ENCODE measurements around the gene KISS1R.

KISS1R gene

DNA sequence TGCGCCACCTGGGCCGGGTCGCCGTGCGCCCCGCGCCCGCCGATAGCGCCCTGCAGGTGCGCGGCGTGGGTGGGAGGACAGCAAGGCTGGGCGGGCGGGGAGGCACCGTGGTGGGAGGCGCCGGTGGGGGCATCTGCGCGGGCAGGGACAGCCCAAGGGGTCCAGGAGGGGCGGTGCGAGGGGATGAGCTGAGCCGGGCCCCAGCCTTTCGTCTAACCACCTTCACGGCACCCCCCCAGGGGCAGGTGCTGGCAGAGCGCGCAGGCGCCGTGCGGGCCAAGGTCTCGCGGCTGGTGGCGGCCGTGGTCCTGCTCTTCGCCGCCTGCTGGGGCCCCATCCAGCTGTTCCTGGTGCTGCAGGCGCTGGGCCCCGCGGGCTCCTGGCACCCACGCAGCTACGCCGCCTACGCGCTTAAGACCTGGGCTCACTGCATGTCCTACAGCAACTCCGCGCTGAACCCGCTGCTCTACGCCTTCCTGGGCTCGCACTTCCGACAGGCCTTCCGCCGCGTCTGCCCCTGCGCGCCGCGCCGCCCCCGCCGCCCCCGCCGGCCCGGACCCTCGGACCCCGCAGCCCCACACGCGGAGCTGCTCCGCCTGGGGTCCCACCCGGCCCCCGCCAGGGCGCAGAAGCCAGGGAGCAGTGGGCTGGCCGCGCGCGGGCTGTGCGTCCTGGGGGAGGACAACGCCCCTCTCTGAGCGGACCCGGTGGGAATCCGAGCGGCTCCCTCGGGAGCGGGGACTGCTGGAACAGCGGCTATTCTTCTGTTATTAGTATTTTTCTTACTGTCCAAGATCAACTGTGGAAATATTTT lies 3.1 kb downstream of the KISS1R start:
- ATAC-seq (peak; percentile 47), DNase-seq (peak; percentile 71)

DNA sequence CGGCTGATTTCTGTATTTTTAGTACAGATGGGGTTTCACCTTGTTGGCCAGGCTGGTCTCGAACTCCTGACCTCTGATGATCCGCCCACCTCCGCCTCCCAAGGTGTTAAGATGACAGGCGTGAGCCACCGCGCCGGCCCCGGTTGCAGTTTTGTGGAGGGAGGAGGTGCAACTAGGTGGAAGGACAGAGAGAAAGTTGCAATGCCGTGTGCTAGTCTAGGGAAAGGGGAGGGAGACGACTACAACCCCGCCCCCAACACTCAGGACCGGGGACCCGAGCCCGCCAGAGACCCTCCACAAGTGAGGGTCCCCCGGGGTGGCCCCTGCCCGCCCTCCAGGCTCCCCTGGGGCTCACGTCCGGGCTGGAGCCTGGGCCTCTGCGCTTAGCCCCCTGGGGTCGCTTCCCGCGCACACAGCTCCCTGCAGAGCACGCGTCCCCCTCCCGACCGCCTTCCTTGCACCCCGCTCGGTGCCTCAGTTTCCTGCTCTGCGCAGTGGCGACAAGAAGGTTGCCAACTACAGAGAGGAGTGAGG lies 7.5 kb downstream of the KISS1R start:
- DNase-seq: peak; percentile 67

GRCh38 chr19:925087-925525 lies 8.0 kb downstream of the KISS1R start:
- DNase-seq (peak; percentile 55), ATAC-seq (peak; percentile 62)

More for the DNA sequence above, 7.5 kb downstream of the KISS1R start:
- ATAC-seq: no peak

DNA sequence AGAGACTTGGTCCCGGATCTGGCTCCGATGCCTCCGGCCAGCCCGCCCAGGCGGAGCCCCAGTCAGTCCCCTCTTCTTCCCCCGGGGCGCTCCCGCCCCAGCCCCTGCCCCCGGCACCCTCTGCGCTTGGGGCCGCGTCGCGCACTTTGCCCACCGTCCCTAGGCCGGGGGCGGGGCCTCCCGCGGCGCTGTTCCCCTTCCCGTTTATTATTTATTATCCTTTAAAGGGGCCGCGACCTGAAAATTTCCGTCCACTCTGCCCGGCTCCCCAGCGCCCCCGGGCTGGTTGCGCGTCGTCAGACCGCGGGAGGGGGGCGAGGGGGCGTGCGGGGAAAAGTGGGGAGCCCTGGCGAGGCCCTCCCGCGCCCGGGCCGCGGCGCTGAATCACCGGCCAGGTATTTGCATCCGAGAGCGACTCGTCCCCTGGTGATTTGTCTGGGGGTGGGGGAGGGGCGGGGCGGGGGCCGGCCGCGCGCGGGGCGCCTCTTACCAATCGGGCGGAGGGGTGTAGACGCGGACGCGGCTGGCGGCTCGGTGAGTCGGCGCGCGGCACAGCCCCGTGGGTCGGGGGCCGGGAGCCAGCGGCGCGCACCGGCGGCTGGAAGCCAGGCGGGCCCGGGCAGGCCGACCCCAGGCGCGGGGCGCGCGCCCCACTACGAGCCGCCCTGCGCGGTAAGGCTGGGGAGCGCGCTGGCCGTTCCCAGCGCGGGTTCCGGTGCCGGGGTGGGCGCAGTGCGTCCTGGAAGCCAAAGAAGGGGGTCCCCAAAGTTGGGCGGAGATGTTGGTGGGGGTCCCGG lies 8.6 kb downstream of the KISS1R start, which contains the start of gene ARID3A:
ARID3A (plus strand) TSS at position 510 of the 797 bp plus-strand sequence. CDS start 3,494 bp downstream, outside the sequence.
- peak; percentile 65 for ATAC-seq
- DNase-seq: peak; percentile 82

- DNase-seq (no peak), ATAC-seq (no peak)
Observed at GRCh38 chr19:926323-926588, 9.1 kb downstream of the KISS1R start.

GRCh38 chr19:926589-927350 lies 9.6 kb downstream of the KISS1R start:
- DNase-seq (peak; percentile 78), ATAC-seq (no peak)

DNA sequence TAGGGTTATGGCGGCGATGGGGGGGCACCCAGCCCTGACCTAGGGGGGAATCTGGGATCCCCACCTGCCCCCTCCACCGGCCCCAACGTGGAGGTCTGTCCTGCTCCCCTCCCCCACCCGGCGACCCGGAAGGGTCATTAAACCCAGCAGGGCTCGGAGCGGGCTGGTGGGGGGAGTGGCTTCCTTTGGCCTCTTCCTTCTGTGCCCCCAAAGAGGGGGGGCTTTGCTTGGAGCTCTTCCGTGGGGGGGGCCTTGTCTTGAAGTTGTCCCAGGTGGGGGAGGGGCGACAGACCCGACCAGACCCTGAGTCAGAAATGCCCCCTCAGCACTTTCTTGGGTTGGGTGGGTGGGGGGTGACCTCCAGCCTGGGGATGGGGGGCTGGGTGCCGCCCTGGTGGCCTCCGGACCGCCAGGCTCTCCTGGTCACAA lies 10.2 kb downstream of the KISS1R start:
- no peak for ATAC-seq
- no peak for DNase-seq

DNA sequence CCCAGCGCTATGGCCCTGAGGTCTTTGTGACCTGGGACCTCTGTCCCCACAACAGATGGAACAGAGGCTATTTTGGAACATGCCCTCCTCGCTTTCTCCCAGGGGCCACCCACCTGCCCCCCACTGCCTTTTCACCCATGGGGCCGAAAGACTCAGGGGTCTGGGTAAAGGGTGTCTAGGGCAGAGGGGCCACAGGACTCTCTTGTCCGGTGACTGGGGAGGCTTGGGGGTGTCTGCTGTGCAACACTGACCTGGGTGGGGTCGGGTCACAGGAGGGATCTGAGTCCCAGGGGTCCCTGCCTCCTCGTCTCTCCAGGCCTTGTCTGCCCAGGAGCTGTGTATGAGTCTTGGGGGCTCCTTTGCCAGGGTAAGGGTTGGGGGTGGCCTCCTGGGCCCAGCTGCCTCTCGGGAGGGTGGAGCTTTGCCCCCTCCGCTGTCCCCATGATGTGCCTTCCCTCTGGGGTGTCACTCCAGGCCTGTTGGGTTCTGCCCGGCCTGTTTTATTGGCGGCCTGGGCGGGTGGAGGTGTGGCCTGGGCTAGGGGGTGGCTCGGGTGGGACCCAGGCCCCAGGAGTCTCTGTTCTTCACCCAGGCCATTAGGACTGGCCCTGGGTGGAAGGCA lies 10.8 kb downstream of the KISS1R start:
- DNase-seq (no peak), ATAC-seq (no peak)

- ATAC-seq (no peak), DNase-seq (no peak)
Observed at GRCh38 chr19:928471-929202, 11.5 kb downstream of the KISS1R start.

DNA sequence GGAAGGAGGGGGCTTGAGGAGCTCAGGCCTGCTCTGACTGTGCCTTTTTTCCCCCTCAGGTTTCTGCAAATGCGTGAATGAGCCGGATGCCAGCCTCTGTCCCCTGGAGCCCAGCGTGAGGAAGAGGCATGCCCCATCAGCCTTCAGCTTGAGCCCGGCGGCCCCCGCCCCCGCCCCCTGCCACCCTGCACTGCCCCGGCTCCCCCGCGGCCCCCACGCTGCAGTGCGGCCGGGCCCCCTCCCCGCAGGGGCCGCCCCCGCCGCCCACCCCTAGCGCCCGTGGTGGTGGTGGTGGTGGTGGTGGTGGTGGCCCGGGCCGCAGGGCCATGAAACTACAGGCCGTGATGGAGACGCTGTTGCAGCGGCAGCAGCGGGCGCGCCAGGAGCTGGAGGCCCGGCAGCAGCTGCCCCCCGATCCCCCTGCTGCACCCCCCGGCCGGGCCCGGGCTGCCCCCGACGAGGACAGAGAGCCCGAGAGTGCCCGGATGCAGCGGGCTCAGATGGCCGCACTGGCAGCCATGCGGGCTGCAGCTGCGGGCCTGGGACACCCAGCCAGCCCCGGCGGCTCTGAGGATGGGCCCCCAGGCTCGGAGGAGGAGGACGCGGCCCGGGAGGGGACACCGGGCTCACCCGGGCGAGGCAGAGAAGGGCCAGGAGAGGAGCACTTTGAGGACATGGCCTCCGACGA lies 12.2 kb downstream of the KISS1R start:
- DNase-seq: no peak
- ATAC-seq: no peak

DNA sequence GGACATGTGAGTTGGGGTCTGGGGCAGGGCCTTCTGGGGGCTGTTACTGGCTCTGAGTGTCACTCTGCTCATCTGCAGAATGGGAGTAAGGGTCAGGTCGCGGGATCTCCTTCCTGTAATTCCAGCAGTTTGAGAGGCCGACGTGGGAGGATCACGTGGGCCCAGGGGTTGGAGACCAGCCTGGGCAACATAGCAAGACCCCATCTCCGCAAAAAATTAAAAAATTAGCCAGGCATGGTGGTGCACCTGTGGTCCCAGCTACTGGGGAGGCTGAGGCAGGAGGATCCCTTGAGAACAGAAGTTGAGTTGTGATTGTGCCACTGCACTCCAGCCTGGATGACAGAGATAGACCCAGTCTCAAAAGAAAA lies 12.7 kb downstream of the KISS1R start:
- DNase-seq (no peak), ATAC-seq (no peak)

DNA sequence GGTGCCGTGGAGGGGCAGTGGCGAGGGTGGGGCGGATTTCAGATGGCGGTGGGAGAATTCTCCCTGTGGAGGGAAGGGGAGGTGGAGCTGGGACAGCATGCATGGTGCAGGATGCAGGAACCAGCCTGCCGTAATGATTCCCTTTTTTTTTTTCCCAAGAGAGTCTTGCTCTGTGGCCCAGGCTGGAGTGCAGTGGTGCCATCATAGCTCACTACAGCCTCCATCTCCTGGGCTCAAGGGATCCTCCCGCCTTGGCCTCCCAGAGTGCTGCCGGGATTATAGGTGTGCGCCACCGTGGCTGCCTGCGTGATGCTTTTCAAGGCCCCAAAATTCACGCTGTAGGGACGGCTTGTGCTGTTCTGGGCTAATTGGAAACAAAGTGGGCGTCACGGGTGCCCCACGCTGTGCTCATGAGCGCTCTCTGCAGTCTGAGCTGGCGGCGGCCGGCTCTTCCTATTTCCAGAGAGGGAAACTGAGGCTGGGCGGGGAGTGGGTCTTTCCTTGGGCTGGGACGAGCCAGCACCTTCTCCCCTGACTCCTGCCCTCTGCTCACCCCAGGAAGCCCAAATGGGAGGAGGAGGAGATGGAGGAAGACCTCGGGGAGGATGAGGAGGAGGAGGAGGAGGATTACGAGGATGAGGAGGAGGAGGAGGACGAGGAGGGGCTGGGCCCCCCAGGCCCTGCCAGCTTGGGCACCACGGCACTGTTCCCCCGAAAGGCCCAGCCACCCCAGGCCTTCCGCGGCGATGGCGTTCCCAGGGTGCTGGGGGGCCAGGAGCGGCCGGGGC lies 14.9 kb downstream of the KISS1R start:
- ATAC-seq (no peak), DNase-seq (no peak)

- ATAC-seq (peak; percentile 33), DNase-seq (peak; percentile 39)
Observed at GRCh38 chr19:932648-933552, 15.8 kb downstream of the KISS1R start.

- ATAC-seq (no peak), DNase-seq (no peak)
Observed at GRCh38 chr19:933553-933882, 16.4 kb downstream of the KISS1R start.

GRCh38 chr19:934197-934840 lies 17.2 kb downstream of the KISS1R start:
- no peak for ATAC-seq
- no peak for DNase-seq

- DNase-seq (no peak), ATAC-seq (no peak)
Observed at GRCh38 chr19:934865-935479, 17.8 kb downstream of the KISS1R start.

DNA sequence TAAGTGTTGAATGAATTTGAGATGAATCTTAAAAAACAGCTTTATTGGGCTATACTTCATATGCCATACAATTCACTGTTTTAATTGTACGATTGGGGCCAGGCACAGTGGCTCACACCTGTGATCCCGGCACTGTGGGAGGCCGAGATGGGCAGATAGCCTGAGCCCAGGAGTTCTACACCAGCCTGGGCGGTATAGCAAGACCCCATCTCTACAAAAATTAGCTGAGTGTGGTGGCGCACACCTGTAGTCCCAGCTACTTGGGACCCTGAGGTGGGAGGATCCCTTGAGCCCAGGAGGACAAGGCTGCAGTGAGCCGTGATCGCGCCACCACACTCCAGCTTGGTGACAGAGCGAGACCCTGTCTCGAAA lies 19.0 kb downstream of the KISS1R start:
- no peak for ATAC-seq
- no peak for DNase-seq

- DNase-seq: peak; percentile 53
- ATAC-seq: peak; percentile 51
Observed at GRCh38 chr19:937259-937694, 20.1 kb downstream of the KISS1R start.
